SK-N-SH (cell line): ENCODE measurements around the gene THYN1. TPM values are rescaled to one million over a fixed set of nuclear protein-coding genes. Genes with fewer than 3 reads are reported as not detected.

Experiments used
- CTCF ChIA-PET: fragments of 300-600, 350-600 bp; formaldehyde crosslinking; extraction: SDS; loops from one replicate; lab custom pipeline; 2021; lab: Yijun Ruan, JAX
- POLR2A ChIA-PET: fragments of 350-600 bp; sonication (Branson Sonifier 250); formaldehyde crosslinking; extraction: SDS; loops from one replicate; lab custom pipeline; 2020; ENCODE audit warnings: antibody characterized with exemption, inconsistent platforms; lab: Yijun Ruan, JAX
- DNase-seq: peaks from one replicate; pipeline ENCODE4 v3.0.0; 2012
- H2AFZ ChIP-seq: fragments of 200-600 bp; sonication (generic); 2 replicates; pipeline ENCODE4 v1.8.1; 2016; ENCODE audit warnings: antibody characterized with exemption, mild to moderate bottlenecking, low read depth
- H3F3A ChIP-seq: fragments of 200-600 bp; sonication (generic); replicated peaks from 2 replicates; pipeline ENCODE3; 2016; ENCODE audit warnings: antibody characterized with exemption, mild to moderate bottlenecking; ENCODE audit not compliant: insufficient read depth
- H3K27ac ChIP-seq, 2 experiments: fragments of 200-500 bp in 1 of 2; fragments of 200-600 bp in 1 of 2; sonication (Bioruptor generic) in 1 of 2; sonication (generic), shearing (Covaris generic) in 1 of 2; 2 replicates each; pipeline versions ENCODE4 v1.5.1 to v1.6.1; 2014 to 2016; ENCODE audit warnings: low read depth in 2 of 2, inconsistent platforms in 1 of 2, low read length in 1 of 2, mild to moderate bottlenecking in 1 of 2, mixed read lengths in 1 of 2
- H3K27me3 ChIP-seq: fragments of 200-600 bp; sonication (generic), shearing (Covaris generic); 2 replicates; pipeline ENCODE4 v1.6.1; 2016; ENCODE audit warnings: mixed run types; ENCODE audit not compliant: insufficient read depth
- H3K36me3 ChIP-seq, 2 experiments: fragments of 200-500 bp in 1 of 2; fragments of 200-600 bp in 1 of 2; sonication (Bioruptor generic) in 1 of 2; sonication (generic) in 1 of 2; replicated peaks in 1 of 2; 2 replicates each; pipeline versions ENCODE3 to v1.5.1; 2014 to 2016; ENCODE audit warnings: low read length in 1 of 2, mild to moderate bottlenecking in 1 of 2; ENCODE audit not compliant: insufficient read depth in 2 of 2, control insufficient read depth in 1 of 2
- H3K4me1 ChIP-seq, 2 experiments: fragments of 200-500 bp in 1 of 2; fragments of 200-600 bp in 1 of 2; sonication (Bioruptor generic) in 1 of 2; sonication (generic), shearing (Covaris generic) in 1 of 2; 2 replicates each; pipeline versions ENCODE4 v1.5.1 to v1.6.1; 2014 to 2016; ENCODE audit warnings: low read depth in 1 of 2, low read length in 1 of 2, mixed run types in 1 of 2; ENCODE audit not compliant: insufficient read depth in 2 of 2, control insufficient read depth in 1 of 2
- H3K4me2 ChIP-seq: fragments of 200-600 bp; sonication (generic), shearing (Covaris generic); 2 replicates; pipeline ENCODE4 v1.6.1; 2017; ENCODE audit warnings: mixed run types
- H3K4me3 ChIP-seq, 2 experiments: fragments of 200-500 bp in 1 of 2; fragments of 200-600 bp in 1 of 2; sonication (Bioruptor generic) in 1 of 2; sonication (generic), shearing (Covaris generic) in 1 of 2; 2 replicates each; pipeline versions ENCODE4 v1.5.1 to v1.8.1; 2014 to 2016; ENCODE audit warnings: low read depth in 2 of 2, inconsistent platforms in 1 of 2, low read length in 1 of 2, mild to moderate bottlenecking in 1 of 2, mixed read lengths in 1 of 2, moderate library complexity in 1 of 2
- H3K79me2 ChIP-seq: fragments of 200-600 bp; sonication (generic); 2 replicates; pipeline ENCODE4 v1.8.1; 2017; ENCODE audit warnings: mild to moderate bottlenecking; ENCODE audit not compliant: insufficient read depth
- H3K9ac ChIP-seq: fragments of 200-600 bp; sonication (generic); 2 replicates; pipeline ENCODE4 v1.6.1; 2017; ENCODE audit warnings: mixed run types
- H3K9me2 ChIP-seq: fragments of 200-600 bp; sonication (generic); 2 replicates; pipeline ENCODE4 v1.6.1; 2017; ENCODE audit warnings: mixed run types
- H3K9me3 ChIP-seq: fragments of 200-600 bp; sonication (generic); 2 replicates; pipeline ENCODE4 v1.6.1; 2017; ENCODE audit warnings: mixed run types, mild to moderate bottlenecking, moderate library complexity
- H4K20me1 ChIP-seq: fragments of 200-600 bp; sonication (generic); 2 replicates; pipeline ENCODE4 v1.6.1; 2017; ENCODE audit warnings: mild to moderate bottlenecking, mixed run types; ENCODE audit not compliant: insufficient read depth
- ELF1 ChIP-seq: IDR thresholded peaks from 2 replicates; pipeline ENCODE4 v1.4.0; 2012
- GABPA ChIP-seq: IDR thresholded peaks from 2 replicates; pipeline ENCODE4 v1.4.0; 2012; ENCODE audit warnings: low read depth, mild to moderate bottlenecking
- GATA2 ChIP-seq: sonication (generic); formaldehyde crosslinking; IDR thresholded peaks from 2 replicates; pipeline ENCODE4 v1.5.0; 2020; ENCODE audit warnings: mild to moderate bottlenecking, missing genetic modification reagents
- MEF2A ChIP-seq: IDR thresholded peaks from 2 replicates; pipeline ENCODE4 v1.4.0; 2012; ENCODE audit warnings: low read depth, borderline replicate concordance
- MXI1 ChIP-seq: IDR thresholded peaks from 2 replicates; pipeline ENCODE4 v1.6.1; 2012; ENCODE audit warnings: mild to moderate bottlenecking, low read depth, low read length, improper control_type of control experiment
- NRF1 ChIP-seq: IDR thresholded peaks from 2 replicates; pipeline ENCODE4 v1.6.1; 2012; ENCODE audit warnings: low read depth, mild to moderate bottlenecking, low read length
- PBX3 ChIP-seq: IDR thresholded peaks from 2 replicates; pipeline ENCODE4; 2012
- TEAD4 ChIP-seq: IDR thresholded peaks from 2 replicates; pipeline ENCODE4 v1.4.0; 2012; ENCODE audit warnings: mild to moderate bottlenecking, borderline replicate concordance; ENCODE audit not compliant: insufficient read depth
- WGBS: methylation state at CpG from one replicate; pipeline ENCODE4 v1.1.6; 2017; ENCODE audit warnings: low lambda C conversion rate; 5-methylcytosine and 5-hydroxymethylcytosine counted together
- polyA plus RNA-seq, 3 experiments: library from polyadenylated mRNA; depleted of rRNA; stranded (reverse); fragments of >200 nt; gene quantifications; 2 replicates each; pipeline ENCODE4 v1.2.3, GENCODE V29; 2012
- TF ChIP-seq, protein P1 (sequence below): IDR thresholded peaks from 2 replicates; pipeline ENCODE4 v1.4.0; 2012; ENCODE audit warnings: low read depth

THYN1 gene
- polyA plus RNA-seq, 1 of the 3 experiments (the other 2 are of a cell fraction): 61.8 TPM

- H3K36me3 ChIP-seq: peaks cover 5 to 7% of the 10 kb centered on the region in 2 experiments
- no peaks in the 10 kb centered on the region for H3K9me2 ChIP-seq
- peak overlapping the region in 1 of 2 experiments; percentile 28; a peak in 1 of 4 replicates for H3K27ac ChIP-seq
- H3K4me3 ChIP-seq: peak overlapping the region in 1 of 2 experiments; percentile 79; a peak in 3 of 4 replicates
- CTCF ChIA-PET: interaction anchor here (1.4 to 1.5 kb wide), 3 partner anchors 35 to 288 kb away, joined by 3 to 5 read pairs (median 3); no protein-coding TSS in a partner anchor
- no peaks in the 10 kb centered on the region for H3K9me3 ChIP-seq
- POLR2A ChIA-PET: no interaction called here
- H3K4me2 ChIP-seq: peak overlapping the region; percentile 88
- no peaks in the 10 kb centered on the region for H3F3A ChIP-seq
- peaks cover 16% of the 10 kb centered on the region for H4K20me1 ChIP-seq
- no peak overlapping the region for H2AFZ ChIP-seq
- no peak for DNase-seq
- H3K27me3 ChIP-seq: no peaks in the 10 kb centered on the region
- peaks cover 83% of the 10 kb centered on the region for H3K79me2 ChIP-seq
- peaks cover 6 to 59% of the 10 kb centered on the region in 2 experiments; a peak in 3 of 4 replicates for H3K4me1 ChIP-seq
- WGBS: 87% methylated on average over 5 of the region's 5 CpGs
- H3K9ac ChIP-seq: no peak overlapping the region
- no peak for TF ChIP-seq MEF2A
Measured at GRCh38 chr11:134226806-134227325, 26.3 kb downstream of the THYN1 start.

- Histone ChIP-seq H2AFZ (peak overlapping the region; percentile 50), H3K4me1 (peaks cover 6 to 41% of the 10 kb centered on the region in 2 experiments; a peak in 3 of 4 replicates), H4K20me1 (peaks cover 13% of the 10 kb centered on the region), H3K27me3 (no peaks in the 10 kb centered on the region), H3K36me3 (peaks cover 12 to 17% of the 10 kb centered on the region in 2 experiments), H3K9me2 (no peaks in the 10 kb centered on the region), H3K9ac (peak overlapping the region; percentile 78), H3K79me2 (peaks cover 83% of the 10 kb centered on the region), H3K9me3 (no peaks in the 10 kb centered on the region), H3K27ac (peak overlapping the region; percentile 85 to 90; a peak in 3 of 4 replicates), H3K4me2 (peak overlapping the region; percentile 88), H3K4me3 (peak overlapping the region; percentile 79 to 94), H3F3A (no peaks in the 10 kb centered on the region)
- ChIA-PET CTCF (interaction anchor here (0.6 to 2.9 kb wide), 5 partner anchors 10 to 51 kb away, joined by 3 to 13 read pairs (median 5); partner anchors contain the start of gene GLB1L3), POLR2A (interaction anchor here (0.6 to 1.2 kb wide), 7 partner anchors 8 to 41 kb away, joined by 3 to 7 read pairs (median 3); partner anchors contain the start of gene ACAD8)
- 0% methylated on average over 24 of the region's 93 CpGs for WGBS
- peak; percentile 66 for DNase-seq
- TF ChIP-seq GATA2 (CRISPR knock-in tag) (no peak), ELF1 (no peak), PBX3 (no peak), MXI1 (peak; percentile 89), TEAD4 (no peak), NRF1 (no peak), GABPA (no peak; the same call in 1 of the 2 replicates)
- TF ChIP-seq, protein P1, sequence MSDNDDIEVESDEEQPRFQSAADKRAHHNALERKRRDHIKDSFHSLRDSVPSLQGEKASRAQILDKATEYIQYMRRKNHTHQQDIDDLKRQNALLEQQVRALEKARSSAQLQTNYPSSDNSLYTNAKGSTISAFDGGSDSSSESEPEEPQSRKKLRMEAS: peak; percentile 27; the same call in 1 of the 2 replicates
Measured at GRCh38 chr11:134224710-134225664, 28.2 kb downstream of the THYN1 start.
